GM18873 (cell line): ENCODE results near the gene LRP3.
"Not testable (repeated sequence)": the region's sequence is repeated elsewhere in the genome, so short reads cannot be mapped to it uniquely, and the experiment has no call there.

Source experiments
- ATAC-seq: cut with Tn5 transposase; IDR thresholded peaks from one replicate; pipeline ENCODE4 v1.9.1; 2021; ENCODE audit warnings: mild to moderate bottlenecking, moderate library complexity, moderate number of reproducible peaks; ENCODE audit not compliant: unreplicated experiment, low FRiP score

LRP3 gene

DNA sequence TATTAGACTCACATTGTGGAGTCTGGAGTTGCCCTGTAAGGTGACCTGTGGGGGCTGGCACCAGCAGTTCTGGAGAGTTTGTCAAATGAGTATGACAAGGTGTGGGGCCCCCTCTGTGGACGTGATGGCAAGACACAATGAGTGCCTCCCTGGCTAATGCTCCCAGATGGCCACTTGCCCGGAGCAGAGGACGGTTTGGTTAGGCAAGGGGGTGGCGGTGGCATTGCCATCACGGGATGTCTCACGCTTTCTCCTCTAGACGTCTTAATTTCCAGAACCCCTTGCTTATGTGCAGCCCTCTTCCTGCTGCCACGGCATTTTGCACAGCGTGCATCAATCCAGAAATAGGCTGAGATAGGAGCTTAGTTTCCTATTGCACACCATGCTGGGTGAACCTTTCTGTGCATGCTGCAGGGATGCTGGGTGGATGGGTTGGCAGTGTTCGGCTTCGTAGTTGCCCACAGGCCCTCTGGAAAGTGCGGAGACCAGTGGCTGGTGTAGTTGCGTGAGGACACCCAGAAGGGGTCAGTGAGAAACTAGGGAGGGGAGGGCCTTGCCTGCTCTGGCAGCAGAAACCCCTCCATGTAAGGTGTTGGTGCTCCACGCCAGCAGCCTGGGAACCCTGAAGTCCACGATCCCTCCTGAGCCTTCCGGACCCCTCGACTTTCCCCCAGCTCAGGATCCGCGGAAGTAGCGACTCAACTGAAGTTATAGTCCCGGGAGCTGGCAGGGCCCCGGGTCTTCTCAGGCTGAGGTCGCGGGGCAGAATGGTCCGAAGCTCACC is 18.1 kb upstream of the LRP3 start:
- ATAC-seq: peak; percentile 6

DNA sequence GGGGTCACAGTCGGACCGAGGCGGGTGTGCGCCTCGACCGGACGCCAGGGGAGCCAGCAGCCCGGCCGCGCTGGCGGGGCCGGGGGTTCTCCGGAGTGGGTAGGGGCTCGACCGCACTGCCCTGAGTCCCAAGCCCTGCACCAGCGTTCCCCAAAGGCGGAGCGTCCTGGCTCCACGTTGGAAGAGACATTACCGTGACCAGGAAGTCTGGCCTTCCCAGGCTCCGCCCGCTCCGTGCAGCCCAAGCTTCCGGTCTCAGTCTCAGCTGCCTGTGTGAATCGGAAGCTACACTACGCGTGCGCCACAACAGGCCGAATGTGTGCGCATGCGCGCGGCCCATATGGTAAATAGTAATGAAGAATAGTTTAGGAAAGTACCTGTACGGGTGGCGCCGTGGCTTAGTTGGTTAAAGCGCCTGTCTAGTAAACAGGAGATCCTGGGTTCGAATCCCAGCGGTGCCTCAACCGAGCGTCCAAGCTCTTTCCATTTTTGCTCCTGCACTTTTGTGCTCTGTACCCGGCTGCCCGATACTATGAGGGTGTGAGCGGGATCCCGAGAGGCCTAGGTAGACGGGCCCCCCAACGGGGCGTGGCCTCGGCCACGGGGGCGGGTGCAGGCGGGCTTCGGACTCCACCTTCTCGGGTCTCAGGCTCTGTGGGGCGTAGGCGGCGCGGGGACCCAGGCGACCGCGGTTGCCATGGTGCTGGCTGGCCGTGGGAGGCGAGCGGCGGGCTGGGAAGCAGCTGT is 17.3 kb upstream of the LRP3 start:
- peak; percentile 71 for ATAC-seq

DNA sequence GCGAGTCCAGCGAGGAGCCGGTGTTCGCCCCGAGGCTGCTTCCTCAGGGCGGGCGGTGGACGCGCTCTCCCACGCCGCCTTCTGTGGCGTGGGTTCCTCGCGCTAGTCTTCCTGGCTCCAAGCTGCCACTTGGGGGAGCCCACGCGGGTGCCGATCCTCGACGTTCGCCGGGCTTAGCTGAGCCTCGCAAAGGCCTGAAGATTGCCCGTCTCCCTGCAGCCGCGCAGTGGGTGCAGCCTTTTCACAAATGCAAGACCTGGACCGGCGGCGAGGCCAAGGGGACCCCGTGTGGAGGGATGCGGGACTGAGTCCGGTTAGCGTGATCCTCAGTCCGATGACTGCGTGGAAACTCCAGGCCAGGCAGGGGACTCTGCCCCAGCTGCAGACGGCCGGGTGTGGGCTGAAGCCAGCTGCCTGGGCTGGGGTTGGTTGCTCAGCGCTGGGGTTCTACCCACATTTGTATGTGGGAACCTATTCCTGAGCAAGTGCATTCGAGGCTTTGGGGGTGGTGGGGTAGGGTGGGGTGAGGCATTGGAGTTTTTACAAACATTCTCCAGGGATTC is 16.6 kb upstream of the LRP3 start:
- no peak for ATAC-seq

DNA sequence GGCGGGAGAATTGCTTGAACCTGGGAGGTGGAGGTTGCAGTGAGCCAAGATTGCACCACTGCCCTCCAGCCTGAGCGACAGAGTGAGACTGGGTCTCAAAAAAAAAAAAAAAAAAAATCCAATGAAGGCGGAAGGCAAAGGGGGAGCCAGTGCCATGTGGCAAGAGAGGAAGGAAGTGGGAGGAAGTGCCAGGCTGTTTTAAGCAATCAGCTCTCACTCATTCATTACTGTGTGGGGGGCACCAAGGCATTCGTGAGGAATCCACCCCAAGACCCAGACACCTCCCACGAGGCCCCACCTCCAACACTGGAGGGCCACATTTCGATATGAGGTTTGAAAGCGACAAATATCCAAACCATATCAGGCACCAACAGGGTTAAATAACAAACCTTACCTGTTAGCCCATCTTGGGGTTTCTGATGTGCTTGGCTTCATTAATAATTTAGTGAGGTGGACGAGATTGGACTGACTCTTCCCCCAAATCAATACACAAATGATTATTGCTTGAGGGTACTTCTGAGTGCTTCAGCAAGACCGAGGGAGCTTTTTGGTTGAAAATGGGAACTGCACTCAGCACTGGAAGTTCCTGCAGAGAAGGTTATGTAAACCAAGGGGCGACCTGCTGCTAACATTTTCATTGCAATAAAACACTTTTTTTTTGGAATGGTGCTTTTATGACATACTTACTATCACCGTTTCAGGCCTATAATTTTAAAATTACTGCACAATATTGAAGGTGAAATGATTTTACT is 7.5 kb upstream of the LRP3 start:
- ATAC-seq: no peak

DNA sequence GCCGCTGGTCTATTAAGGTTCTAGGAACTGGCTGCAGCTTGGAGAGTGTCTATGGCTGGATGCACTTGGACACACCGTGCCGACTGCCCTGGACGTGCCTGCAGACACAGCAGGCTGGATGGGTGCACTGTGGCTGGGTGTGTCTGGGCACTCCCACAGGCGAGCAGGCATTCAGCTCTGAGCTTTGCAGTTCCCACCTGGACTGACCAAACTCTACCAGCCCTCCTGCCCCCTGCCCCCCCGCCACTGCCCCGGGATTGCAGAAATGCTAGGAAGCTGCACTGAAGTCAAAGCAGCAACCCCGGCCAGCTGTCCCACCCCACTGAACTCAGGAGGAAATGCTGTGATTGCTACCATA is 7.0 kb upstream of the LRP3 start:
- ATAC-seq: no peak

DNA sequence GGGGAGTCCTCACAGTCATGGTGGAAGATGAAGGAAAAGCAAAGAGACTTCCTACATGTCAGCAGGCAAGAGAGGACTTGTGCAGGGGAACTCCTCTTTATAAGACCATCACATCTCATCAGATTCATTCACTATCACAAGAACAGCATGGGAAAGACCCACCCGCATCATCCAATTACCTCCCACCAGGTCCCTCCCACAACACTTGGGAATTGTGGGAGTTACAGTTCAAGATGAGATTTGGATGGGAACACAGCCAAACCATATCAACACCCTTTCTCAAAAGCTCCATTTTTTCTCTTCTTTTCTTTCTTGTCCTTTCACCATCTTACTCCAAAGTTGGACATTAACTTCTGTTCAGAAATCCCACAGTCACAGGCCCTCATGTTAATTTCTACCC is 4.7 kb upstream of the LRP3 start:
- no peak for ATAC-seq

DNA sequence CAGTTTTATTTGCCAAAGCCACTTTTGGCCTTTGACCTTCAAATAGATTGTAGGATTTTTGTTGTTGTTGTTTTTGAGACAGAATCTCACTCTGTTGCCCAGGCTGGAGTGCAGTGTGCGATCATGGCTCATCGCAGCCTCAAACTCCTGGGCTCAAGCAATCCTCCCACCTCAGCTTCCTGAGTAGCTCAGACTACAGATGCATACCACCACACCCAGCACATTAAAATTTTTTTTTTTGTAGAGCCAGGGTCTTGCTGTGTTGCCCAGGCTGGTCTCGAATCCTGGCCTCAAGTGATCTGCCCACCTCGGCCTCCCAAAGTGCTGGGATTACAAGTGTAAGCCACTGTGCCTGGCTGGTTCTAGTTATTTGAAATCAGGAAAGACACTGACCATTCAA is 3.0 kb upstream of the LRP3 start:
- ATAC-seq: not testable (repeated sequence)

DNA sequence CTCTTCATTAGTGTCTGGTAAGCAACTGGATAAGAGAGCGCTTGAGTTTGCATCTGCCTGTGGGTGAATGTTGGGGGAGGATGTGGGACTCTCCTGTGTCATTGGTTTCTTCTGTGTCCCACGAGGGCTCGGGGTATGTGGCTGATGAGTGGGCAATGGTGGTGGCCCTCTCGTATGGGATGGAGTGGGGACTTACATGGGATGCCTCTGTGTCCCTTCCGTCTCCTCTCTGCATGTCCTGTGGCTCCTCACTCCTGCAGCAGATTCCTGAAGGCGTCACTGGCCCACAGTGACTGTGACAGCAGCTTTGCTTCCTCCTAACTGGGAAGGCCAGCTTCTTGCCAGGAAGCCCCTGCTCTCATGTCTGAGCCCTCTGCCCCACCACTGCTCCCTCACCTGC is 2.6 kb upstream of the LRP3 start:
- ATAC-seq: no peak

DNA sequence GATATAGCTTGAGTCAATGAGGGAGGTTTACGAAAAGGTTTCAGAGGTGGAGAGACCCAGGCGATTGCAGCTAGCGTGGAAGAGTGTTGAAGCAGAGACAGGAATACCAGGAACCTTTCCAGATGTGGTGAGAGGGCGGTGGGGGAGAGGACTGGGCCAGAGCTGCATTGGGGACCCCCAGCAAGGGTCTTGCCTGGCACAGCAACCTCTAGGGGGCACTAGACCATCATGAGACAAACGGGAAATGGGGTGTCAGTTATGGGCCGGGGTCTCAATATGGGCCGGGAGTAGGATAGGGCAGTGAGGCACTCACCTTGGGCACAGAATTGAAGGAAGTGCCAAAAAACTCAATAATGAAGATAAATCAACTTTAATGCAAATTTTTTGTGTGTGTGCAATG is 2.1 kb upstream of the LRP3 start:
- ATAC-seq: no peak

DNA sequence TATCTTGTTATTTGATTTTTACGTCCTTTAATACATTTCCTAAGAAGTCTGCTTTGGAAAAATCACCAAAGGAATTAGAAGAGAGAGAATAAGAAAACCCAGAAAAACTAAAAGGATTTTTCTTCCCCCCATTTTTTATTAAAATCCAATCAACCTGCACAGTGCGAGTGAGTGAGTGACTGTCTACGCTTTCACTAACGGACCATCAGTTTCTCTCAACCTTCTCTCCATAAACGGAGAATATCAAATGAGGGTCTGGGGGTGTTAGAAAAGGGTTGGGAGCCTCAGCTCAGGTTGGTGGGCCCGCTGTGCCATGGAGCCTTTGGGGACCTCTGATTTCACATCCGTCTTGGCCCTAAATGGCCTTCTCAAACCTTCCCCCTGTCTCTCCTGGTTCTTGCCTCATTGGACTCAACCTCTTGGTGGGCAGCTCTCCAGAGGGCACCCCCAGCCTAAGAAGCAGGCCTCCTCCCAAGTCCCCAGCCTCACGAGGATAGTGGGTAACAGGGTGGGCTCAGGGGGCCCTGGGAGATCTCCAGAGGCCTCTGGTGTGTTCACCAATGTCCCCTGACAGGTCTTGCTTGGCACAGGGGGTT is 763 bp upstream of the LRP3 start:
- ATAC-seq: no peak

DNA sequence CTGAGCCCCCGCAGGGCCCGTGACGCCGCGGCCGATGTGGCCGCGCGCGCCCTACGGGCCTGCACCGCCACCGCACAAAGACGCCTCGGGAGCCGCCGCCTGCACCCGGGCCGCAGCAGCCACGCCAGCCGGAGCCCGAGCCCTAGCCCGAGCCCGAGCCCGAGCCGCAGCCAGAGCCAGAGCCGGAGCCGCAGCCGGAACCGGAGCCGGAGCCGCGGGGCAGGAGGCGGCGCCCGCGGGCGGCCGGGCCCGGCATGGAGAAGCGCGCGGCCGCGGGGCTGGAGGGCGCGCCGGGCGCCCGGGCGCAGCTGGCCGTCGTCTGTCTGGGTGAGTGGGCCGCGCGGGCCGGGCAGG is 379 bp downstream of the LRP3 start:
- ATAC-seq: no peak

DNA sequence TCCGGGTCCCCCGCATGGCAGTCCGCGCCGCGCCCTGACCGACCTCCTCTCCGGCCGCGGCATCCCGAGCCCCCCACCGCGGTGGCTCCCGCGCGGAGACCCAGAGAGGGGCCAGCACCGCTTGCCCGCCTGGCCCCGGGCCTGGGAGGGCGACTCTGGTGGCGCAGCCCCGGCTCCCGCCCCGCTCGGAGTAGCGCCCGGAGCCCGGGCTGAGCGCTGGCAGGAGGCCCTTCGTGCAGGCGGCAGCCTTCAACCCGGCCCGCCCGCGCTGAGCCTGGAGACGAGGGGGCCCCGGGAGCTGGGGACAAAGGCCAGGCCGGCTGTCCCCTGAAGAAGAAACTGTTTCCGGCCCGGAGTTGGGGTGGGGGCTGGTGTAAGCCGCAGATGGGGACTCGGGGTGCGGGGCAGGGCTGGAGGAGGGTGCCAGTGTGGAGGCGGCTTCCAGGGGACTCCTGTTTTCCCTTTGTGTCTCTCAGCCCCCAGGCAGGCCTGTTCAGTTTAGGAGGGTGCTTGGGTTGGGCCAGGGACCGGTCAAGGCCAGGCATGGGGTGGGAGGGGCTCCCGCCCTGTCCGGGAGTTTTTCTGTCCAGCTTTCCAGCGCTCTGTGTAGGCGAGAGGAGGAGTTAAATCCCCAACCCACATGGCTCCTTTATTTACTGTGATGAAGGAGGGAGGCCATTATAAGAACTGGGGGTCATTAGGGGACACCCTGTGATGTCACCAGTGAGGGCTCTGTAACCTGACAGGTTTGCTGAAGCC is 935 bp downstream of the LRP3 start:
- ATAC-seq: no peak

DNA sequence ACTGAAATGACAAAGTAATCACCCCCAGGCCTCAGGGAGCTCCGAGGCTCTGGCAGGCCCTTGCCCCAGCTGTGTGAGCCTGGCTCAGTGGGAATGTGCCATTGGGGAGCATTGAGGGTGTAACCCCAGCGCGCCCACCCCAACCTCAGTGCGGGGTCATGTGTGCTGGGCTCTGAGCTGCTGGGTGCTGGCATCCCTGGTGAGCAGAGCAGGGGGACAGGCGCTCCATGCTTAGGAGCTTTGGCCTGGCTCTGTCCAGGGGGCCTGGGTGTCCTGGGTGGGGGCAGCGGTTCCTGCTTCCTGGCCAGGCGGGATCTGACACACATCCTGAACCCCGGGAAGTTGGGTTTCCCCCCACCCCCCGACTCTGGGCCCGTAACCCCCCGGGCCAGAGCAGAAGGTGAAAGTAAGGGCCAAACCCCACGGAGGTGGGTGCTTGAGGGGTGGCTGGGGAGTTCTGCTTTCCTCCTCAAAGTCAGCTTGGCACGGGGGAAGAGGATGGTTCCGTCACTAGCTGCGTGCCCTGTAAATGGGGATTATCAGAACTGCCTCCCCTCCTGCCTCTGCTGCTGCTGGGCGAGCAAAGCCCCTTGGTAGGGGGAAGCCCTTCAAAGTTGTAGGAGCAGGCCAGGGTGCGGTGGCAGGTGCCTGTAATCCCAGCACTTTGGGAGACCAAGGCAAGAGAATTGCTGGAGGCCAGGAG is 1.7 kb downstream of the LRP3 start:
- no peak for ATAC-seq

DNA sequence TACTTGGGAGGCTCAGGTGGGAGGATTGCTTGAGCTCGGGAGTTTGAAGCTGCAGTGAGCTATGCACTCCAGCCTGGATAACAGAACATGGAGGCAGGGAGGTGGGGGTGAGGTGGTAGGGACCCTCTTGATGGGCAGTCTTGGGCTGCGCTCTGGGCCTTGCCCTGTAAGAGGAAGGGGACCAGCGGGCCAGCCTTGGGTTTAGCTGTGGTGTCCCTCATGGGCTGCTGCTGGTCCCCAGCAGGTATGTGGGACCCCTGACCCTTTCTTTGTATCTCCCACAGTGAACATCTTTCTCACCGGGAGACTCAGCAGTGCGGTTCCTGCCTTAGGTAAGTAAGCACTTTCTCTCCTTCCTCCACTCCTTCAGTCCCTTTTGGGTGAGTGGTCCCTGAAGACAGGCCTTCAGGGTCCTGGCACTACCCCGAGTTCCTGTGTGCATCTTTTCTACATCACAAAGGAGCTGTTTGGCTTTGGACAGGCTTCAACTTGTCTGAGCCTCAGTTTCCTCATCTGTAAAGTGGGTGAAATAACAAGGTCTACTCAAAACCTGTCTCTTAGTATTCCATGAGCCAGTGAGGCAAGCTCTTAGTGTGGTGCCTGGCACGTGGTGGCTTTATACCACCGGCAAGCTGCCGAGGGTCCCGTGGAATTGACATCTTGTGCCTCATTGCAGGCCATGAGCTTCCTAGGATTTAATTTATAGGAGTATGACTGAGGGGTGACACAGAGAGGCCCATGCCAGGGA is 2.5 kb downstream of the LRP3 start:
- no peak for ATAC-seq

DNA sequence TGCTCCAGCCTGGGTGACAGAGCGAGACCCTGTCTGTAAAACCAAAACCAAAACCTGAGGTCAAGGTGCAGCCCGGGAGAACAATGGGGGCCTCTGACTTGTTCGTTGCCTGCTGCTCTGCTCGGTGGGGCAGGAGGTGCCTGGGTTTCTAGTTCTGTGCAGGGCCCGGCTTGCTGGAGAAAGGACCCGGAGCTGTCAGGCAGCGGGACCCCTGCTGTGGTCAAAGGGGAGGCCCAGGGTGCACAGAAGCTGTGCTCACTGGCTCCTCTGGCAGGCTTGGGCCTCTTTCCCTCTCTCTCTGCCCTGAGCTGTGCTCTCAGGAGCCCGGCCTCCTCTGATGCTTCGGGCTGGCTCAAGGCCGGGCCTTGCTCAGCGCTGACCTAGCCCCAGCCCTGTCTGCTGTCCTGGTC is 3.5 kb downstream of the LRP3 start:
- ATAC-seq: no peak

DNA sequence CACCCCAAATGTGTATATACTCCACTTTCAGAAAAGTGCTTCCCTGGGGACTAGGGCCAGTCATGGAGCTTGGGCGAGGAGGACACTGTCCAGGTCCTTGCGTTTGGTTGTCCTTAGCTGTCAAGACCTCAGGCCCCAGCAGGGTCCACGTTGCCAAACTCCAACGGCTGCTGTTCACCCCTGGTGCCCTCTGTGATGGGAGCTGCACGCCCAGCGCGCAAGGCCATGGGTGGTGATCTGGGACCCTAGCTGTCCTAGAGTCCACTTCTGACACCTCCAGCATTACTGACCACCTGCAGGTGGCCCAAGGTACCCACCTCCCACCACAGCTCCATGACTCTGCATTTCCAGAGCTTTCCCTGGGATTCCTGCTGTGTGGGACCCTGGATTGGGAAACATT is 4.0 kb downstream of the LRP3 start:
- ATAC-seq: no peak

DNA sequence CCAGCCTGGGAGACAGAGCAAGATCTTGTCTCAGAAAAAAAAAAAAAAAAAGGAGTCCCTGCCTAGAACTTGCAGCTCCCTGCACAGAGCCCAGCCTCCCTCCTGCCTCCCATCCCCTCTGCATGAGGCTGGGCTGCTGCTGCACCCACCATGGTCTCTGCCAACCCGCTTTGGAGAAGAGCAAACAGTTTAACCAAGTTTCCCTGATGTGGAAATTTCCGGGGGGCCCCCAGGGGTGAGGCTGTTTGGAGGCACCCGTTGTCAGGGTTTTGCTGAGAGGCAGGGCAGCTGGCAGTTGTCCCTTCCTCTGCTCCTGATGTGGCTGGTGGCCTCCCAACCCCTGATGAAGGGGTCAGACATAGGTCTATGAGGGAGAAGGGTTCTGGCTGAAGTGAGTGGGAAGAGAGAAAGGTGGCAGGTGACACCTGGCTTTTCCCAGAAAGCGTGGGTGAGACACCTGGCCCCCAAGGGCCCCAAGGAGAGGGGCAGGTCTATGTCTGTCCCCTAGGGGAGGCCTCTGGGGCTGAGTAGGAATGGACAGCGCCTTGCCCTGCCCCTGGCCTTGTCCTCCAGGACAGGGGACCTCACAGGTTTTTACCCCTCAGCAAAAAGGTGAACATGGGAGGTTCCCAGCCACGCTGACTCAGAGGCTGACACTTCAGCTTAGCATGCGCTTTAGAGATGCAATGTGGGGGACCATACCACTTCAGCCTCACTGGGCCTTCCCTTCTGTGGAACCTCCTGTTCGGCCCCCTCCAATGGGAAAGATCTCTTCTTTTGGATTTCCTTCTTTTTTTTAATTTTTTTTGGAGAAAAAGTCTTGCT is 5.5 kb downstream of the LRP3 start:
- ATAC-seq: no peak

DNA sequence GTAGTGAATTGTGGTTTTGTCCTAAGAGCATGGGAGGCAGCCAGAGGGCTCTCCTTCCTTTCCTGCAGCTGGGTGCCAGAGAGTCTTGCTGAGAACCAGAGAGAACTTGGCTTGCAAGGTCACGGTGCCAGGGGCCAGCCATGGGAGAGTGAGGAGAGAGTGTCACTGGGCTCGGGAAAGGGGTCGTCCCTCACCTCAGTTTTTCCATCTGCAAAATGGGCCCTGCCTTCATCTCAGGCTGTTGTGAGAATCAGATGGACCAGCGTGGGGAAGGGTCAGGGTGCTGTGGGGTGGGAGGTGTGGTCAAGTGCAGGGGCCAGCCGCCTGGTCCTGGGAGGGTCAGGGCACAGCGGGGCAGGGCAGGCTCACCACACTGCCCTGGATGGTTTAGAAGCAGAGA is 7.3 kb downstream of the LRP3 start:
- ATAC-seq: no peak
